Measurements from ENCODE around the gene AGBL1. TPM values are rescaled to one million over a fixed set of nuclear protein-coding genes. Genes with fewer than 3 reads are reported as not detected.

AGBL1 gene
- total and polyA plus RNA-seq, 2 donors (not counting 3 experiments of a cell fraction or from before 2014, with no cell fraction given): not detected

DNA sequence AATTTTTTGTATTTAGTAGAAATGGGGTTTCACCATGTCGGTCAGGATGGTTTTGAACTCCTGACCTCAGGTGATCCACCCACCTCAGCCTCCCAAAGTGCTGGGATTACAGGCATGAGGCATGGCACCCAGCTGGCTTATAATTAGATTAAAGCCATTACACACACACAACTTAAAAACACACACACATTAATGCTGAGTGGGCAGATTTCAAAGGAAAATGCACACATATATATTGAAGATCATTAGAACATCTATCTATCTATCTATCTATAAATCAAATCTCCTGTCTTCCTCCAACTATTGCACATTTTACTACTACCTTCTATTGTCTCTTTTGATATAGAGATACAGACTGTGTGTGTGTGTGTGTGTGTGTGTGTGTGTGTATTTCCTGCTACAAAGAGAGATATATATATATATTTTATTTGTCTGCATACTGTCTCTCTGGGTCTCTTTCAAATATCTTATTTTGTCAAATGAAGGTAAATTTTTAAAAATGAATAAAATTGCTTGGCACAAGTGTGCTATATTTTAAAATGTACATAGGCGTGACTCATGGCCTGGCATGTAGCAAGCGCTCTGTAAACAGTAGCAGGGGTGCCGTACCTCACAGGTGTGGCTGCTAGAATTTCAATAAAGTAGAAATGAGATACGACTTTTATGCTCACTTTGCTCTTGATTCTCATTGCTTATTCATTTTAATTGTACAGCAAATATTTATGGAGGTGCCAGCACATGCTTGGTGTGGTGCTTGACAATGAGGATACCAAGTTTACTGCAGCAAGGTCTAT, 655.8 kb downstream of the AGBL1 start:
- H3K36me3 ChIP-seq (ENCODE audit: control insufficient read depth in 2 of 2, extremely low read depth in 1 of 2, insufficient read depth in 2 of 2, low read length in 2 of 2): no peaks in the 10 kb centered on the region
- BruUV-seq (replicated peaks): no TSS peak
- no peaks in the 10 kb centered on the region for H3K4me1 ChIP-seq (ENCODE audit: control insufficient read depth, extremely low read depth, insufficient read depth, low read length)
- H3K4me3 ChIP-seq (replicated peaks in 1 of 3; ENCODE audit: insufficient read depth in 1 of 3, low read depth in 1 of 3, low read length in 3 of 3): no peak overlapping the region
- H3K4me2 ChIP-seq (ENCODE audit: insufficient read depth, low read length): no peak overlapping the region
- H3K9me3 ChIP-seq (replicated peaks; ENCODE audit: control insufficient read depth, insufficient read depth, low read length): peaks cover 2% of the 10 kb centered on the region
- FAIRE-seq: no peak
- CTCF ChIA-PET: no interaction called here
- H4K20me1 ChIP-seq (replicated peaks; ENCODE audit: control insufficient read depth, extremely low read depth, insufficient read depth, low read length): no peaks in the 10 kb centered on the region
- H3K79me2 ChIP-seq (ENCODE audit: control insufficient read depth, insufficient read depth, low read length): no peaks in the 10 kb centered on the region
- dilution Hi-C loops (cut with MboI; ENCODE audit: extremely low pct_ligation_motif_present, low sequenced_read_pairs): no loop called here
- H3K27me3 ChIP-seq (ENCODE audit: control insufficient read depth in 2 of 2, insufficient read depth in 2 of 2, low read length in 2 of 2): no peaks in the 10 kb centered on the region
- H3K9ac ChIP-seq (replicated peaks; ENCODE audit: extremely low read depth, insufficient read depth, low read length): no peak overlapping the region
- H3K27ac ChIP-seq (ENCODE audit: insufficient read depth, low read depth, low read length): no peak overlapping the region
- no peak for TF ChIP-seq GATA2 (IDR thresholded peaks at IDR 0.05; ENCODE audit: insufficient read depth, insufficient read length, low read depth, low read length)
- no peak for TF ChIP-seq JUN (IDR thresholded peaks at IDR 0.05; ENCODE audit: borderline replicate concordance, insufficient read depth, insufficient read length, low read depth)
- TF ChIP-seq MYC (IDR thresholded peaks at IDR 0.05; ENCODE audit: low read depth, low read length): no peak
- TF ChIP-seq EZH2 (IDR thresholded peaks at IDR 0.05; ENCODE audit: borderline replicate concordance, low read depth, low read length, severe bottlenecking): no peak
- TF ChIP-seq FOS (IDR thresholded peaks at IDR 0.05; ENCODE audit: borderline replicate concordance, insufficient read depth, low read length): no peak
- no peak for TF ChIP-seq CTCF (IDR thresholded peaks at IDR 0.05; ENCODE audit: extremely low read depth in 1 of 2, insufficient read depth in 1 of 2, low read depth in 1 of 2, low read length in 2 of 2)
- no peak for TF ChIP-seq MAX (IDR thresholded peaks at IDR 0.05; ENCODE audit: insufficient read depth, insufficient read length)
- no peak for TF ChIP-seq POLR2AphosphoS5 (IDR thresholded peaks at IDR 0.05; ENCODE audit: insufficient read depth, low read depth, low read length)
- TF ChIP-seq POLR2A (IDR thresholded peaks at IDR 0.05; ENCODE audit: low read depth, low read length): no peak
- no peak for DNase-seq (ENCODE audit: low read depth, low spot score)
- H2AFZ ChIP-seq (ENCODE audit: low read depth, low read length): no peak overlapping the region
- POLR2A ChIA-PET: no interaction called here
- intact Hi-C loops (cut with micrococcal nuclease): no loop called here
- no peaks in the 10 kb centered on the region for H3K9me1 ChIP-seq (replicated peaks; ENCODE audit: control insufficient read depth, extremely low read depth, insufficient read depth, low read length)

Data from endothelial cell of umbilical vein (primary cell).